ENCODE results near the gene VSIG4. TPM values are rescaled to one million over a fixed set of nuclear protein-coding genes. Genes with fewer than 3 reads are reported as not detected.

Gene VSIG4
- total RNA-seq, 4 donors from 2014 or later = 29.4 to 84.3 (median 34.0) TPM

GRCh38 chrX:66021401-66021764 is 18.5 kb downstream of the VSIG4 start:
- DNase-seq = no peak
- no peaks in the 10 kb centered on the region for H3K9me3 ChIP-seq
- 71 to 95% methylated on average over 1 of the region's 1 CpG for WGBS, 2 donors
- no peaks in the 10 kb centered on the region for H3K36me3 ChIP-seq
- no peak for TF ChIP-seq CTCF (IDR thresholded peaks at IDR 0.05)
- no peak for TF ChIP-seq POLR2A (IDR thresholded peaks at IDR 0.05)
- intact Hi-C loops (cut with DNase I) = no loop called here
- no peaks in the 10 kb centered on the region for H3K4me1 ChIP-seq
- H3K27ac ChIP-seq = no peak overlapping the region
- no peaks in the 10 kb centered on the region for H3K27me3 ChIP-seq
- no peak overlapping the region for H3K4me3 ChIP-seq (replicated peaks in 1 of 3)

GRCh38 chrX:66020631-66021334 is 19.1 kb downstream of the VSIG4 start:
- DNase-seq = no peak
- intact Hi-C loops (cut with DNase I) = no loop called here
- no peaks in the 10 kb centered on the region for H3K36me3 ChIP-seq
- H3K9me3 ChIP-seq = no peaks in the 10 kb centered on the region
- H3K27ac ChIP-seq = no peak overlapping the region
- no peak for TF ChIP-seq CTCF (IDR thresholded peaks at IDR 0.05)
- TF ChIP-seq POLR2A (IDR thresholded peaks at IDR 0.05) = no peak
- H3K27me3 ChIP-seq = no peaks in the 10 kb centered on the region
- WGBS, 2 donors = 69 to 80% methylated on average over 10 of the region's 10 CpGs
- no peaks in the 10 kb centered on the region for H3K4me1 ChIP-seq
- H3K4me3 ChIP-seq (replicated peaks in 1 of 3) = no peak overlapping the region

GRCh38 chrX:66019974-66020373 is 19.9 kb downstream of the VSIG4 start:
- H3K4me1 ChIP-seq = no peaks in the 10 kb centered on the region
- H3K27ac ChIP-seq = no peak overlapping the region

GRCh38 chrX:66019310-66019652 is 20.6 kb downstream of the VSIG4 start:
- H3K27me3 ChIP-seq = no peaks in the 10 kb centered on the region

More at GRCh38 chrX:66019974-66020373, 19.9 kb downstream of the VSIG4 start:
- intact Hi-C loops (cut with DNase I) = no loop called here
- Histone ChIP-seq H3K36me3 (no peaks in the 10 kb centered on the region), H3K9me3 (no peaks in the 10 kb centered on the region), H3K27me3 (no peaks in the 10 kb centered on the region), H3K4me3 (replicated peaks in 1 of 3) (no peak overlapping the region)
- DNase-seq = no peak
- TF ChIP-seq CTCF (IDR thresholded peaks at IDR 0.05) (no peak), POLR2A (IDR thresholded peaks at IDR 0.05) (no peak)
- 80 to 90% methylated on average over 2 of the region's 2 CpGs for WGBS, 2 donors

More at GRCh38 chrX:66019310-66019652, 20.6 kb downstream of the VSIG4 start:
- Histone ChIP-seq H3K36me3 (no peaks in the 10 kb centered on the region), H3K27ac (no peak overlapping the region), H3K9me3 (no peaks in the 10 kb centered on the region), H3K4me1 (no peaks in the 10 kb centered on the region), H3K4me3 (replicated peaks in 1 of 3) (no peak overlapping the region)
- TF ChIP-seq POLR2A (IDR thresholded peaks at IDR 0.05) (no peak), CTCF (IDR thresholded peaks at IDR 0.05) (no peak)
- 94 to 100% methylated on average over 1 of the region's 1 CpG for WGBS, 2 donors
- no peak for DNase-seq
- intact Hi-C loops (cut with DNase I) = no loop called here

All from thyroid gland (tissue), 4 donors.